ENCODE data around the gene ZNF668.

DNA sequence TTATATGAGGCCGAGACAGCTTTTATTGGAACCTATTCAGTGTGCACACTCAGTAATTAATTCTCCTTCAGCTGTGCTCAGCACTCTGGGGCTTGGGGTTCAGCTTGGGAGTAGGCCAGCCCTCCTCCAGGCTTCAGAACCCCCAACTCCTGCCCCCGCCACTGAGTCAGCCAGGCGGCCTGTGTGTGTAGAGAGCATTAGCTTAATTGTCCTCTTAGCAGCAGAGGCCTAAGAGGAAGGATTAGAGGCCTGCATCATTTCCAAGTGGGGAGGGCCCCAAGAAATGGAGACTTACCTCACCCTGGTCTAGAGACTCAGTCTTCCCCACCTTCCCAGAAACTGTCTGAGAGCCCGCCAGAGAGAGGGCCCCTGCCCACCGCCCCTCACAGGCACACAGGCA lies 13.9 kb upstream of the ZNF668 start:
- TF ChIP-seq CTCF (IDR thresholded peaks at IDR 0.05) (no peak), POLR2A (IDR thresholded peaks at IDR 0.05) (no peak)
